ENCODE results near the gene EHBP1L1. TPM values are rescaled to one million over a fixed set of nuclear protein-coding genes. Genes with fewer than 3 reads are reported as not detected.

The EHBP1L1 gene
- total RNA-seq, 2 experiments from 2014 or later, result 59.7 to 71.6 TPM

- Histone ChIP-seq H3K9me3 (ENCODE audit: low read length) (no peaks in the 10 kb centered on the region), H3K36me3 (ENCODE audit: insufficient read depth, low read length) (peaks cover 26% of the 10 kb centered on the region; the same call in 1 of the 2 replicates), H4K20me1 (ENCODE audit: insufficient read depth, low read length) (no peaks in the 10 kb centered on the region), H2AFZ (ENCODE audit: low read length) (no peak overlapping the region), H3K4me3 (ENCODE audit: low read depth, low read length, poor library complexity, severe bottlenecking) (no peak overlapping the region), H3K9me2 (ENCODE audit: insufficient read depth, low read length) (no peaks in the 10 kb centered on the region), H3K4me2 (ENCODE audit: low read length) (no peak overlapping the region), H3K4me1 (ENCODE audit: insufficient read depth, low read length, poor library complexity, severe bottlenecking) (peaks cover 36% of the 10 kb centered on the region), H3K79me2 (ENCODE audit: insufficient read depth, low read depth, low read length) (no peaks in the 10 kb centered on the region), H3K27ac (ENCODE audit: low read depth, low read length, poor library complexity, severe bottlenecking) (no peak overlapping the region)
- ChIA-PET POLR2A (interaction anchor here (1.2 kb wide), 1 partner anchor 13 kb away, joined by 4 read pairs; no protein-coding TSS in a partner anchor), CTCF (ENCODE audit: unreplicated experiment) (interaction anchor here (0.6 kb wide), 1 partner anchor 31 kb away, joined by 4 read pairs; no protein-coding TSS in a partner anchor)
- intact Hi-C loops (cut with micrococcal nuclease; ENCODE audit: unreplicated experiment), result no loop called here
- TF ChIP-seq CTCF (conservative IDR thresholded peaks at IDR 0.05; ENCODE audit: low read length), result no peak
- TF ChIP-seq EZH2phosphoT487 (IDR thresholded peaks at IDR 0.05; ENCODE audit: borderline replicate concordance, low read depth, low read length), result no peak
- no TSS peak for BruUV-seq (replicated peaks)
- peak; percentile 36 for DNase-seq (ENCODE audit: low spot score)
These were observed 13.8 kb downstream of the EHBP1L1 start for GRCh38 chr11:65589444-65590239.

GRCh38 chr11:65590240-65590738 is 14.4 kb downstream of the EHBP1L1 start:
- TF ChIP-seq EZH2phosphoT487 (IDR thresholded peaks at IDR 0.05; ENCODE audit: borderline replicate concordance, low read depth, low read length) (no peak), CTCF (conservative IDR thresholded peaks at IDR 0.05; ENCODE audit: low read length) (no peak)
- H4K20me1 ChIP-seq (ENCODE audit: insufficient read depth, low read length), result no peaks in the 10 kb centered on the region
- ChIA-PET POLR2A (interaction anchor here (1.2 kb wide), 1 partner anchor 13 kb away, joined by 4 read pairs; no protein-coding TSS in a partner anchor), CTCF (ENCODE audit: unreplicated experiment) (no interaction called here)
- no TSS peak for BruUV-seq (replicated peaks)
- H3K4me3 ChIP-seq (ENCODE audit: low read depth, low read length, poor library complexity, severe bottlenecking), result no peak overlapping the region
- no peak overlapping the region for H2AFZ ChIP-seq (ENCODE audit: low read length)
- DNase-seq (ENCODE audit: low spot score), result no peak
- H3K9me2 ChIP-seq (ENCODE audit: insufficient read depth, low read length), result no peaks in the 10 kb centered on the region
- no peaks in the 10 kb centered on the region for H3K9me3 ChIP-seq (ENCODE audit: low read length)
- no peak overlapping the region for H3K4me2 ChIP-seq (ENCODE audit: low read length)
- no peak overlapping the region for H3K27ac ChIP-seq (ENCODE audit: low read depth, low read length, poor library complexity, severe bottlenecking)
- intact Hi-C loops (cut with micrococcal nuclease; ENCODE audit: unreplicated experiment), result no loop called here
- peaks cover 36% of the 10 kb centered on the region for H3K4me1 ChIP-seq (ENCODE audit: insufficient read depth, low read length, poor library complexity, severe bottlenecking)
- H3K36me3 ChIP-seq (ENCODE audit: insufficient read depth, low read length), result peaks cover 26% of the 10 kb centered on the region; the same call in 1 of the 2 replicates
- H3K79me2 ChIP-seq (ENCODE audit: insufficient read depth, low read depth, low read length), result no peaks in the 10 kb centered on the region

All from OCI-LY7 (cell line).